ENCODE results near the gene ZNF407.
"Not testable (repeated sequence)": the region's sequence is repeated elsewhere in the genome, so short reads cannot be mapped to it uniquely, and the experiment has no call there.

Gene ZNF407

DNA sequence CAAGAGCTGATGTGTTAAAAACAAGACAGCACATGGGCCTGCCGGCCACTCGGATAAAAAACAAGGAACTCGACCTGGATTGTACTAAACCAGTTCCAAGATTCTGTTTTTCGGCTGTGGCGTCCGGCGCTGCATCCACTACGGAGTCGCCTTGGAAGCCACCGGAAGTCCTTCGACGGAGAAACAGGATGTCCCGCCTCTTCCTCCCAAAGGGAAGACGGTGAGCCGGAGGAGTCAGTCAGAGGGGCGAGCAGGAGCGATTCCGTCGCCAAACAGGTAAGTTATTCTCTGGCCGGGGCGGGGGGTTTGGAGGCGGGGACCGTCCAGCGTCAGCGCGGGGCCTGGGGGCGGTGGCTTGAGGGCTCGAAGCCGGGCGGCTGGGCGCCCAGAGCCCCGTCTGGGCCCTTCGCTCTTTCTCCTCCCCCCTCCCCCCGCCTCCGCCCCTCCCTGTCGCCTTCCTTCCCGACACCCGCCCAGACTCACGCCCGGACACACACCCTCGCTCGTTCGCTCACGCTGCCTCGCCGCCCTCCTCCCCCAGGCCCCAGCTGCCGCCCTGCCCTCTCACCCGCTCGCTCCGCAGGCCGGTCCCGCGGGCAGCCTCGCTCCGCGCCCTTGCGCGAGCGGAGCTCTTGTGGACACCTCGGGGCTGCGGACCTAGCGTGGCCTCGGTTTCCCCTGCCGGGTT lies at the start of gene ZNF407:
Gene ZNF407, plus strand, starts transcription at position 209 of the 688 bp plus-strand sequence. CDS start 33,150 bp downstream, outside the sequence.
- DNase-seq: peak; percentile 68 to 91

DNA sequence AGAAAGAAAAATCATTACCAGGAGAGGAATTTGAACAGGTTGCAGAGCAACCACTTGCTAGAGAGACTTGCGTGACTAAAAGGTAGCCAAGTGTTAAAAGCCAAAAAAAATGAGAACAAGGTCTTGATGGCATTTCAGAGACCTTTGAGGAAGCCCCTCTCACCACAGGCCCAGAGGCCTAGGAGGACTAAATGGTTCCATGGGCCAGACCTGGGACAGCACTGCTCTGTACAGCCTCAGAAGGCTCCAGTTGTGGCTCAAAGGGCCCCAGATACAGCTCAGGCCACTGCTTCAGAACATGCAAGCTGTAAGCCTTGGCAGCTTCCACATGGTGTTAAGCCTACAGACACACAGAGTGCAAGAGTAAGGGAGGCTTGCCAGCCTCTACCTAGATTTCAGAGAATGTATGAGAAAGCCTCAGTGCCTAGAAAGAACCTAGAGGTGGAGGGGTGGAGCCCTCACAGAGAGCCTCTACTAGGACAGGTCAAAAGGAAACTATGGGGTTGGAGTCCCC lies 48.0 kb upstream of the ZNF407 start:
- no peak for DNase-seq

DNA sequence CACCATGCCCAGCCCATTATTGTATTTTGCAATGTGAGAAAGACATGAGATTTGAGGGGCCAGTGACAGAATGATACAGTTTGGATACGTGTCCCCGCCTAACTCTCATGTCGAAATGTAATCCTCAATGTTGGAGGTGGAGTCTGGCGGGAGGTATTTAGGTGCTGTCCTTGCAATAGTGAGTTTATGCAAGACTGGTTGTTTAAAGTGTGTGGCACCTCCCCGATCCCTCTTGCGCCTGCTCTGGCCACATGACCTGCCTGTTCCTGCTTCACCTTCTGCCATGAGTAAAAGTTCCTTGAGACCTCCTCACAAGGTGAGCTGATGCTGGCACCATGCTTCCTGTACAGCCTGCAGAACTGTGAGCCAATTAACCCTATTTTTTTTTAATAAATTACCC lies 46.8 kb upstream of the ZNF407 start:
- DNase-seq: no peak

GRCh38 chr18:74551452-74551851 lies 46.2 kb upstream of the ZNF407 start:
- DNase-seq: no peak

GRCh38 chr18:74551936-74552555 lies 45.6 kb upstream of the ZNF407 start:
- peak; percentile 86 to 96 for DNase-seq

DNA sequence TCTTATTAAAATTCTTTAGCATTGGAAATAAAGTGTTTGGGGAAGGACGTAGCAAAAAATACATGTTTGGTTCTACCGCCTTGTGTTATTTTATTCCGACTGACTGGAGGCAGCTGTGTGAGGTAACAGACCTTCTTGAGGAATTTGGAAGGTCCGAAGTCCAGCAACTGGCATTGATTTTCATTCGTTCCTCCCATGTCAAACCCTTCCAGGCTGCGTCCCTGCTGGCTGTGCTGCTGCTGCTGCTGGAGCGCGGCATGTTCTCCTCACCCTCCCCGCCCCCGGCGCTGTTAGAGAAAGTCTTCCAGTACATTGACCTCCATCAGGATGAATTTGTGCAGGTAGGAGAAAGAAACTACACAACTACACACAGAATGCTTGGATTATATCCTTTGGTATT lies 41.5 kb upstream of the ZNF407 start:
- peak in 1 of 2 experiments; percentile 22 for DNase-seq

GRCh38 chr18:74558096-74558495 lies 39.6 kb upstream of the ZNF407 start:
- DNase-seq: no peak

- no peak for DNase-seq
Measured at GRCh38 chr18:74562131-74562730, 35.4 kb upstream of the ZNF407 start.

DNA sequence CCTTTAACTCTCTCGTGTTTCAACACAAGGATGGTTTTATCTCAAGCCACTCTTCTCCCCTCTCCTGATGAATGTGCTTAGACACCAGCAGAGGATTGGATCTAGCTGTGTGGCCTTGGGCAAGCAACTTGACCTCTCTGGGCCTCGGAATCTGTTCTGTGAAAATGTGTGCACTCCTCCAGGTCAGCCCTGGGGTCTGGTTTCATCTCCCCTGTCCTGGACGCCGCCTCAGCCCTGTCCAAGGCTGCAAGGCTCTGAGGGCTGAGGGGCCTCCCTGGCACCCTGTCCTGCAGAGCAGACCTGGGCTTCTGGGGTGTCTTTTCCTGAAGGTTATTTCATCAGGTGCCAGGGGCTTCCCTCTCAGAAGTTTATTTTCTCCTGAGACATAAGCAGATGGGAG lies 34.9 kb upstream of the ZNF407 start:
- no peak for DNase-seq

DNA sequence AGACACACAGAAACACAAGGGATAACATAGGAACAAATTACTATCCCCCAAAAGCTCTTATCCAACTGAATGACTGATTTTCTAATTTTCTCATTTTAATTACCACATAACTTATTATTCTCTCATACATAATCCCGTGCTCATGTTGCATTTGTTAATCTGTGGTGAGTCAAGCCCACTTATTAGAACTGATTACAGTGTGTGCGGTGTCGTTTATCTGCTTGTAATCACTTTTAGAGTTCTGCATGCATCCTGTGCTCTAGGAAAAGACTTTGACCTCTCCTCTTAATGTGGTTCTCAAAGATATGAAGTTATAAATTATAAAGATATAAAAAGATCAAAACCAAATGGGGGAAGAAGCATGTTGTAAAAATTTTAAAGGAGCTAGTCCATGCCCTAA lies 33.7 kb upstream of the ZNF407 start:
- DNase-seq: no peak

DNA sequence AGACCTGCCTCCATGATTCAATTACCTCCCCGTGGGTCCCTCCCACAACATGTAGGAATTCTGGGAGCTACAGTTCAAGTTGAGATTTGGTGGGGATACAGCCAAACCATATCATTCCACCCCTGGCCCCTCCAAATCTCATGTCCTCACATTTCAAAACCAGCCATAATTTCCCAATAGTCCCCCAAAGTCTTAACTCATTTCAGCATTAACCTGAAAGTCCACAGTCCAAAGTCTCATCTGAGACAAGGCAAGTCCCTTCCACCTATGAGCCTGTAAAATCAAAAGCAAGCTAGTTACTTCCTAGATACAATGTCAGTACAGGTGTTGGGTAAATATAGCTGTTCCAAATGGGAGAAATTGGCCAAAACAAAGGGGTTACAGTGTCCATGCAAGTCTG lies 32.5 kb upstream of the ZNF407 start:
- not testable (repeated sequence) for DNase-seq

DNA sequence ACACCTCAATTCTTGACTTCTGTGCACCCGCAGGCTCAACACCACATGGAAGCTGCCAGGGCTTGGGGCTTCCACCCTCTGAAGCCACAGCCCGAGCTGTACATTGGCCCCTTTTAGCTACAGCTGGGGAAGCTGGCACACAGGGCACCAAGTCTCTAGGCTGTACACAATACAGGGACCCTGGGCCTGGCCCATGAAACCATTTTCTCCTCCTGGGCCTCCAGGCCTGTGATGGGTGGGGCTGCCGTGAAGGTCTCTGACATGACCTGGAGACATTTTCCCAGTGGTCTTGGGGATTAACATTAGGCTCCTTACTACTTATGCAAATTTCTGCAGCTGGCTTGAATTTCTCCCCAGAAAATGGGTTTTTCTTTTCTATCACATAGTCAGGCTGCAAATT lies 31.7 kb upstream of the ZNF407 start:
- DNase-seq: not testable (repeated sequence)

GRCh38 chr18:74567822-74568221 lies 29.8 kb upstream of the ZNF407 start:
- peak in 1 of 2 experiments; percentile 33 for DNase-seq

- no peak for DNase-seq
Measured at GRCh38 chr18:74569401-74569800, 28.3 kb upstream of the ZNF407 start.

GRCh38 chr18:74570266-74570665 lies 27.4 kb upstream of the ZNF407 start:
- DNase-seq: no peak

DNA sequence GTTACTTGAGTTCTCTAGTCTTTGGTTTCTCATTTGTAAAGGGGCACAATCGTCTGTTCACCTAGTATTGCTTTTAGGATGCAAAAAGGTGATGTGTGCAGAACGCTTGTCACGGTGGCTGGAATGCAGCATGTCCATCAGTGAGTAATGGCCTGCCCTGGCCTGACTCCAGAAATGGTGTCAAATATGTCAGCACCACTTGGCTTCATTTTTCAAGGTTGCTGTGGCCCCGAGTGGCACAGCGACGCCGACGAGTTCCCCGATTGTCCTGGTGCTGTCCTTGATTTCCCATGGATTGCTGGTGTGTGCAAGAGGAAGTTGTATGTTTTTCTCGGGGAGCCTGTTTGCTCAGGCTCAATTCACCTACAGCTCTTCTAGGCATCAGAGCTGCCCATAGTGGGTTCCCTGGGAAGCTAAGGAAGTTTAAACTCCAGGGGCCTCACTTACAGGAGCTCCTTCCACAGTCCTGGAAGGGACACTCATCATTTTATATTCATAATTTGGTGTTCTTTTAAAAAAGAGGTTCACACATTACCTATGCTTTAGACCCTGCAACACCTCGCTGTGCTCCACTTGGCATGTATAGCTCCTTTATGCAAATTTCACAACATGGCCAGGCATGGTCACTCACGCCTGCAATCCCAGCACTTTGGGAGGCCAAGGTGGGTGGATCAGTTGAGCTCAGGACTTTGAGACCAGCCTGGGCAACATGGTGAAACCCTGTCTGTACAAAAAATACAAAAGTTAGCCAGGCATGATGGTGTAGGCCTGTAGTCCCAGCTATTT lies 25.6 kb upstream of the ZNF407 start:
- DNase-seq: no peak

DNA sequence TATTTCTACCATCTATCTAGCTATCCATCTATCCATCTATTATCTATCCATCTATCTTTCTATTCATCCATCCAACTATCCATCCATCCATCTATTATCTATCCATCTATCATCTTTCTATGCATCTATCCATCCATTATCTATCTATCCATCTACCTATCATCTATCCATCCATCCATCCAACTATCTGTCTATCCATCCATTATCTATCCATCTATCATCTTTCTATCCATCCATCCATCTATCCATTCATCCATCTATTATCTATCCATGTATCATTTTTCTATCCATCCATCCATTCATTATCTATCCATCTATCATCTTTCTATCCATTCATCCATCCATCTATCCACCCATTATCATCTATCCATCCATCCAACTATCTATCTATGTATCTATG lies 24.6 kb upstream of the ZNF407 start:
- no peak for DNase-seq

DNA sequence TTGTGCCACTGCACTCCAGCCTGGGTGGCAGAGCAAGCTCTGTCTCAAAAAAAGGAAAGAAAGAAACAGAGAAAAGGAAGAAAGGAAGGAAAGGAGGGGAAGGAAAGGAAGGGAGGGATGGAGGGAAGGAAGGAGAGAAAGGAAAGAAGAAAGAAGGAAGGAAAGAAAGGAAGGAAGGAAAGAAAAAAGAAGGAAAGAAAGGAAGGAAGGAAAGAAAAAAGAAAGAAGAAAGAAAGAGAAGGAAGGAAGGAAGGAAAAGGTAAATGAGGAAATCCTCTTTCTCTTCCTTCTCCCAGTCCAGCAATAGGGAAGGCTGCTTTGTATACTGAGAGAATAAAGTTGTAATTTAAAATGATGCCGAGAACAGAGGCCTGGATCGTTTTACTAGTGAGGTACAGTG lies 22.8 kb upstream of the ZNF407 start:
- DNase-seq: no peak

DNA sequence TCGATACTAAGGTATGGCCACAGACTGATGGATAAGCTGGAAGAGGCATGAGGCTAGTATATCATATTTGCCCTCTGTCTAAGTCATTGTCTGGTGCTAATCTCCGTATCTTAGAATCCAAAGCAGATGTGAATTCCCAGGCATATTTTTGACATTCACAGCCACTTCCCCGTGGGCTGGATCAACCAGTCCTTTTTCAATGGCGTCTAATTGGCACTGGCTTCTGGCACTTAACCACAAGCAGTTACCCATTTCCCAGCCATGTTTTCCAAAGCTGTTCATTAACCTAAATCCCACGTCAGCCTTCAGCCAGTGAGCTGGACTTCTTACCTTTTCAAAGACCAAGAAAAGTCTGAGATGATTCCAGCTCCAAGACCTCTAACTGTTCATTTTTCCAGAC lies 20.7 kb upstream of the ZNF407 start:
- no peak for DNase-seq

GRCh38 chr18:74579496-74580065 lies 18.1 kb upstream of the ZNF407 start:
- no peak for DNase-seq

- no peak for DNase-seq
Measured at GRCh38 chr18:74582642-74583041, 15.0 kb upstream of the ZNF407 start.

GRCh38 chr18:74587441-74587840 lies 10.2 kb upstream of the ZNF407 start:
- DNase-seq: no peak

GRCh38 chr18:74589021-74589420 lies 8.6 kb upstream of the ZNF407 start:
- DNase-seq: no peak
